ENCODE measurements around the gene STING1.

DNA sequence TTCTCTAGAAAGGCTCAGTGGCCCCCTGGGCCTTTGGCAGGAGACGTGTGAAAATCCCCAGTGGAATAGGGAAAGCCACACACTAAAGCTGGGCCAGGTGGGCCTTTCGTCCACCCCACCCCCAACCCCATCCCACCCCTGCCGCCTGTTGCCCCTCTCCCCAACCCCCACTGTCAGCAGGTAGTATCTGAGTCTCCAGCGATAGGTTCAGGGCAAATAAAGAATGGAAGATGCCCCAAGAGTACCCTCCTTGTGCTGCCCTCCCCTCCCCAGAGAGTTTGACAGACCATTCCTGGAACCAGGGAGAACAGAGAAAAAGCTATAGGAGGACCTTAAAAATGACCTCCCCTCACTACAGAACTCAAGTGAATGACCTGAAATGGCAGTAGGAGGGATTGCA is 41.9 kb upstream of the STING1 start:
- TF ChIP-seq EZH2 (IDR thresholded peaks at IDR 0.05; ENCODE audit: low read length, missing control alignments): no peak
- TF ChIP-seq, protein P1, sequence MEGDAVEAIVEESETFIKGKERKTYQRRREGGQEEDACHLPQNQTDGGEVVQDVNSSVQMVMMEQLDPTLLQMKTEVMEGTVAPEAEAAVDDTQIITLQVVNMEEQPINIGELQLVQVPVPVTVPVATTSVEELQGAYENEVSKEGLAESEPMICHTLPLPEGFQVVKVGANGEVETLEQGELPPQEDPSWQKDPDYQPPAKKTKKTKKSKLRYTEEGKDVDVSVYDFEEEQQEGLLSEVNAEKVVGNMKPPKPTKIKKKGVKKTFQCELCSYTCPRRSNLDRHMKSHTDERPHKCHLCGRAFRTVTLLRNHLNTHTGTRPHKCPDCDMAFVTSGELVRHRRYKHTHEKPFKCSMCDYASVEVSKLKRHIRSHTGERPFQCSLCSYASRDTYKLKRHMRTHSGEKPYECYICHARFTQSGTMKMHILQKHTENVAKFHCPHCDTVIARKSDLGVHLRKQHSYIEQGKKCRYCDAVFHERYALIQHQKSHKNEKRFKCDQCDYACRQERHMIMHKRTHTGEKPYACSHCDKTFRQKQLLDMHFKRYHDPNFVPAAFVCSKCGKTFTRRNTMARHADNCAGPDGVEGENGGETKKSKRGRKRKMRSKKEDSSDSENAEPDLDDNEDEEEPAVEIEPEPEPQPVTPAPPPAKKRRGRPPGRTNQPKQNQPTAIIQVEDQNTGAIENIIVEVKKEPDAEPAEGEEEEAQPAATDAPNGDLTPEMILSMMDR (conservative IDR thresholded peaks at IDR 0.05 in 1 of 2, IDR thresholded peaks at IDR 0.05 in 1 of 2; ENCODE audit: low read depth in 1 of 2, low read length in 2 of 2): no peak

Data from fibroblast of lung (primary cell).